Activated effector memory CD4-positive, alpha-beta T cell treated with Interleukin-2 at 50 U/mL for 16 hours (primary cell): ENCODE results near the gene TOPBP1.
"Not testable (repeated sequence)": the region's sequence is repeated elsewhere in the genome, so short reads cannot be mapped to it uniquely, and the experiment has no call there.

Source experiments
- DNase-seq: peaks from one replicate; pipeline ENCODE4 v3.0.0-alpha.2; 2020

The TOPBP1 gene

DNA sequence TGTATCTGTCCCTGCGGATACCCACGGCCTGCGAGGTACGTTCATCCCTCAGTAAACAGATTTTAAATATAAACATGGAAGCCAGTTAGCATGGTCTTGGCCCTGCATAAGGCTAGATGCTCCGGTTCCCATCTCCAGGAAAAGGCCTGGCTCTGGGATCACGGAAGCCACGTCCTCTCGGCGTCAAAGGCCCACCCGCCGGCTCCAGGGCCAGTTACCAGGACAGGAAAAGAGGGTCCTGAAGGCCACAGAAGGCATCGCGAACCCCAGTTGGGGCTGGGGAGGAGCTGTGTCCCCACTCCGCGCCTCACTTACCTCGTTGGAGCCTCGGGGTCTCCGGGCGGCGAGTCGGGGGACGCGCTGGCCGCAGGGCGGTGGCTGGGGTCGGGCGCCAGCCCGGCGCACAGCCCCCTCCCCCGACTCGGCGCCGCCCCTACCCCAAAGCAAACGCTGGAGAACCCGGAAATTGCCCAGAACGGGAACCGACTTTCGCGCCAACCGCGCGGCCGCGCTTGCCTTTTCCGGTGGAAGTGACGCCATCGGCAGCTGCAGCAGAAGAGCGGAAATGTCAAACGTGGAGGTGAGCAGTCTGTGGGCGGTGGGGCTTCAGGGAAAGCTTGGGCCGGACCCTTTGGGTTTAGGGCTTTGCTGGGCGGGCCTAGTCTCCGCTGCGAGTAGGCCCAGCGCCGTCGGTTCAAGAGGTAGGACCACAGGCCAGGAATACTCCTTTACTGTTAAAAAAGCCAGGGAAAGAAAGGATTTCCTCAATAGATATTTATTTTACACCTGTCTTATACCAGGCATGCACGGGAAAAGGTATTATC, at the start of gene TOPBP1:
TSS of gene TOPBP1 (minus strand) at position 488 of the 824 bp plus-strand sequence. CDS start 814 bp downstream, outside the sequence.
- DNase-seq = peak; percentile 78

DNA sequence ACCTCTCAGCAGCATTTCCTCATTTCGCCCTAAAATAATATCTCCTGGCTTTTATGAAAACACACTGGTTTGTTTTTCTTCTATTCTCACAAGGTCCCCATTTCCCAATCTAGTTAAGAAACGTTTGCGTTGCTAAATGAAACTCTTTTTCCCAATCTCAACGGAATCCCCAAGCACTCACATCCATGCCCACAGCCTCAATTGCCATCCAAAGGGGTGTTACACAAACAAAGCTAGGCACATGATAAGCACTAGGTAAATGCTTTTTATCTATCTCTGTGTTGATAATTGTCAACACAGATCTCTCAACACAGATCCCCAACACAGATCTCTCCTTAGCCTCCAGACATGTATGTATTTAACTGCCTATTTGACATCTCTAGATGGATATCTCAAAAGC, 49.3 kb upstream of the TOPBP1 start:
- no peak for DNase-seq

DNA sequence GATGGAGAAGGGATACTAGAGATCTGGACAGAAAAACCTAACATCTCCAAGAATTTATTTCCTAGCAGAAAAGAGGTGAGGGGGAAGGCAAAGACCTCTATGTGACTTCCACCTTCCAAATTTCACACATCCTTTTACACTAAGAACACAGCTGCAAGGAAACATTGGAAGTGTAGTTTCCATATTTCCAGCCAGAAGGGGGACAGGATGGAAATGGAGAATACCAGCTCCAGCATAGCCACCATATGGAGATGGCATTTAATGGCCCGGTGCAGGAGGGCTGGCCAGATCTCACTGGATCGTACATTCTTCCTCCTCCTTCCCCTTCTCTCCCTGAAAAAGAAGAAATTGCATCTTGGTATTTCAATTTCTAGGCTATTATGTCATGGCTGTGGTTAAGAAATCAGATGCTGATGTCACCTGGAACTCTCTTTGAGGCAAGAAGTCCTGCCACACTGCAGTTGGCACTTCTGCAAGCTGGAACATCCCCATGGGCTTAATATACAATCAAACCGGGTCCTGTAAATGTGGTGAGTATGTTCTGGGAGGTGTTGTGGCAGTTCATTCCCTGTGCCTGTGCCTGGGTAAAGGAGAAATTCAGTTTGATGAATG, 47.5 kb upstream of the TOPBP1 start:
- DNase-seq = no peak

DNA sequence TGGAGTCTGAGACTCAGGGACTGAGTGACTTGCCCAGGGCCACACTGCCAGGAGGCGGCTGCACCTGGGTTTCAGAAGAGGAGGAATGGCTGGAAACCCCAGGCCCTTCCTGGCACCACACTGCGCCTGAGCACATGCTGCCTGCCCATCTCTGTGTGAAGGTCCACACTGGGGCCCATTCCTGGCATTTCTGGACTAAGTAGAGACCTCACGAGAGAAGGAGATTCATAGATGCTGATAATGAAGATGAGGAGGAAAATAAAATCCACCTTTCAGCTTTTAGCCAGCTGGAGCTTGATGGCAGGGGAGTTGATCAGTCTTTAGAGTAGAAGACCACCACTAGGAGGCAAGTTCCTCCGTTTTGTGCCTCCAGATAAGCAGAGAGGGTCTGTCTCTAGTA, 44.3 kb upstream of the TOPBP1 start:
- no peak for DNase-seq

DNA sequence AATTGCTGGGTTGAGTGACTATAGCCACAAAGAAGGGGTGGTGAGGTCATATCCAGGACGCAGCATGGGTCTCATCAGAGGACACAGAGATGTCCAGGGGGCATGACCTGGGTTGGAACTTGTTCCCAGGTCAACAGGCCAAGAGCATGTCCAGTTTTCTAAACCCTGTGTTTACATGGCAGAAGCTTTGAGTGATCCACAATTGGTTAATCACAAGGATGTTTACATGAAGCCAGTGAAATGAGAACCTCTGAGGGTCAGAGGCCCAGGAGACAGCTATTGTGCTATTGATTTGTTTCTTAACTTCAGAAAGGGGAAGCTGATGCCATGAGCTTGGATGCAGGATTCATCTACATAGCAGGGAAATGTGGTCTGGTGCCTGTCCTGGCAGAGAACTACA, 42.2 kb upstream of the TOPBP1 start:
- DNase-seq = no peak

DNA sequence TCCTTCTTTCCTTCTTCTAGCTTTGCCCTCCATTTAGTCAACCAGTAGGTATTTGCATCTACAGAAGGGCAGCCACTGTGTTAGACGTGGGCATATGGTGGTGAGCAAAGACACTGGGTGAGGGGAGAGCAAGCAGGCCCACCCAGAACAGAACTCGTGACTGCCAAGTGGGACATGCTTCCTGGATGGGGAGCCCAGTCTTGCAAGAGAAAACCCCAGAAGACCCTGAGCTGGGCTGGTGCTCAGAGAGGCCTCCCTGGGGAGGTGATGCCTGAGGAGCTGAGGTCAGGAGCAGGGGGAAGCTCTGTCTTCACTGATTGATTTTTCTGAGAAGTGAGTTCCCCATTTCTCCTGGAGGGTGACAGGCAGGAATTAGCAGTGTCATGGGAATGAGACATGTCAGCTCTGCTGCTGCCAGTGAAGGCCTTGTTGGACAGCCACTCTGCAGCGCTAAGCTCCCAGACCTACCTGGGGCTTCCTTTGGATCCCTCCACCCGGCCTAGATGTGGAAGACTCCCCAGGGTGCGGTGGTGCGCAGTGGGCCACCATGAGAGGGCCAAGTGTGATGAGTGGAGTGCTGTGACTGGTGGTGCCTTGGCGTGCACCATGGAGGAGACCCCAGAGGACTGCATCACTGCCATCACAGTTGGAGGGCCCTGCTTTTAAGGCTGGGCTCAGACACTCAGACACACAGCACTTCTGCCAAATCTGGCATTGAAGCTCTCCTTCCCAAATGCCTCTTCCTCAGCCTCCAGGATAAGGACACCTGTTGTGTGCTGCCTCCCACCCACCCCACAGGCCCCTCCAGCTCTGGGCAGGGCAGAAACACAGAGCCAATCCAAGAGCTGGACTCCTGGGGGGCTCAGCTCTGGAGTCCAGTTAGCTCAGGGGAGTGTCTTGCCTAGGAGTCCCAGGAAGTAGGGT, 40.0 kb upstream of the TOPBP1 start:
- no peak for DNase-seq

DNA sequence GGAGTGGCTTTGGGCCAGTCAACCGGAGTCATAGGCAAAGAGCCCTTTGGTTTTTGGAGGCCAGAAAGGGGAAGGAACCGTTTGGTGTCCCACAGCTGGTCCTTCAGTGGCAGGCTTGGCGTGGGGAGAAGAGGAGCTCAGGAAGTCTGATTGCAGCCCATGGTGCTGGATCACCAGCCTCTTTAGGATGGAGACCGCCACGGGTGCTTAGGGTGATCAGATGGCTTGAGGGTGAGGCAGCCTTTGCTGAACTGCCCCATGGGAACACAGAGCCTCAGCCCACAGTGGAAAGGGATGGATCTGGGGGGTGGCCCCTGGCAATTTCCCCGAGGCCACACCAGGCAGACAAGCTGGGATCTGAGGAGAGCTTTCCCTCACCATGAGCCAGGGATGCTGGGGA, 38.6 kb upstream of the TOPBP1 start:
- no peak for DNase-seq

DNA sequence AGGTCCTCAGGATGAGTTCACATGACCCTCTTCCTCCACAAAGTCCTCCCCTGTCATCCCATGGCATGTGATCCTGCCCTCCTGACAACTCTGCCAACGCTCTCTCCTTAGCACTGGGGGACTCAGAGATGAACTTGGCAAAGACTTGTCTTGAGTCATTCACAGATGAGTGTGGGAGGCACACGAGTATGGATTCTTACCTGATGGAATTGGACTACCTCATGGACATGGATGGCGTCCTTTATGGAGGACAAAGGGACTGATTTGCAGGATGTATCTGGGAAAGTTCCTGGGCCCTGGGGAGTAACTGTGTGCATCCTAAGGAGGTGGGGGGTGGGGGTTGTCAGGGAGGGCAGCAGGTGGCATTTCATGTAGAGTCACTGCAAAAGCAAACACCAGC, 38.2 kb upstream of the TOPBP1 start:
- no peak for DNase-seq

DNA sequence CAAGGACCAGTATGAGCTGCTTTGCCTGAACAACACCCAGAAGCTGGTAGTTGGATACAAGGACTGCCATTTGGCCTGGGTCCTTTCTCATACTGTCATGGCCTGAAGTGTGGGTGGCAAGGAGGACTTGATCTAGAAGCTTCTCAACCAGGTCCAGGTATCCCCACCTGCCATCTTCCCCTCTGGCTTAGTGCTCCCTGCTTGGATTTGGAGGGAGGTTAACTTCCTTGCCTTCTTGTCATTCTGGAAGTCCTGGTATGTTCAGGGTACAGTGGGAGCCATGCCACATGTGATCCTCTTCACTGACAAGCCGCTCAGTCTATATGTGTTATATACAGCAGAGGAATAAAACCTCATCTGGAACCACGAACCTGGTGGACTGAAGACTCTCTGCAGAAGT, 37.7 kb upstream of the TOPBP1 start:
- DNase-seq = no peak

DNA sequence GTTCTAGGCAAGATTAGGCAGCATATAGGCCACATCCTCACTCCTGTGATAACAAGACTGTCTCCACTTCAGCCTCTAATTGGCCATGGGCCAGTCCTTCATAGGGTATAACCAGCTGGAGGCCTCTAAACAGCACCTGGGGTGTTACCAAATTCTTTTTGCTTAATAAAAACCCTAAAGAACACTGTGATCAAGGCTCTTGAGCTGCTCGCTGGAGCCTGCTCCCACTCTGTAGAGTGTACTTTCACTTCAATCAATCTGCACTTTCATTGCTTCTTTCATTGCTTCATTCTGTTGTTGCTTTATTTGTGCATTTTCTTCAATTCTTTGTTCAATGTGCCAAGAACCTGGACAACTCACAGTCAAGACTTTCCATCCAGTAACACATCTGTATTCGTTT, 36.2 kb upstream of the TOPBP1 start:
- no peak for DNase-seq

DNA sequence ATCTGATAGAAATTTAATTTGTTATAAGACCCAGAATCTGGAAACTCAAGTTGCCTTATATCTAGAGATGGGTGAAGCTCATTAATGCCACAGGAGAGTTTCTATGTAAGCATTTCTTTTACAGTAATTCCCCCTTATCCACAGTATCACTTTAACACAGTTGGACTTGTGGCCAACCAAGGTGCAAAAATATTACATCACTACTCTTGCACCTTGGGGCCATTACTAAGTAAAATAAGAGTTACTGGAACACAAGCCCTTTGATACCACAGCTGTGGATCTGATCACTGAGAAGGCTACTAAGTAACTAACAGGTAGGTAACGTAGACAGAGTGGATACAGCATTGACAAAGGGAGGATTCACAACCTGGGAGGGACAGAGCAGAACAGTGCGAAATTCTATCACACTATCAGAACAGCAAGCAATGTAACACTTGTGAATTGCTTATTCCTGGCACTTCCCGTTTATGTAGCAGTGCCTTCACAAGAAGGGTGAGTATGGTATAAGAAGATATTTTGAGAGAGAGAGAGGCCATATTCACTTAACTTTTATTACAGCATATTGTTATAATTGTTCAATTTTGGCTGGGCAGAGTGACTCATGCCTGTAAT, 33.9 kb upstream of the TOPBP1 start:
- DNase-seq = no peak

DNA sequence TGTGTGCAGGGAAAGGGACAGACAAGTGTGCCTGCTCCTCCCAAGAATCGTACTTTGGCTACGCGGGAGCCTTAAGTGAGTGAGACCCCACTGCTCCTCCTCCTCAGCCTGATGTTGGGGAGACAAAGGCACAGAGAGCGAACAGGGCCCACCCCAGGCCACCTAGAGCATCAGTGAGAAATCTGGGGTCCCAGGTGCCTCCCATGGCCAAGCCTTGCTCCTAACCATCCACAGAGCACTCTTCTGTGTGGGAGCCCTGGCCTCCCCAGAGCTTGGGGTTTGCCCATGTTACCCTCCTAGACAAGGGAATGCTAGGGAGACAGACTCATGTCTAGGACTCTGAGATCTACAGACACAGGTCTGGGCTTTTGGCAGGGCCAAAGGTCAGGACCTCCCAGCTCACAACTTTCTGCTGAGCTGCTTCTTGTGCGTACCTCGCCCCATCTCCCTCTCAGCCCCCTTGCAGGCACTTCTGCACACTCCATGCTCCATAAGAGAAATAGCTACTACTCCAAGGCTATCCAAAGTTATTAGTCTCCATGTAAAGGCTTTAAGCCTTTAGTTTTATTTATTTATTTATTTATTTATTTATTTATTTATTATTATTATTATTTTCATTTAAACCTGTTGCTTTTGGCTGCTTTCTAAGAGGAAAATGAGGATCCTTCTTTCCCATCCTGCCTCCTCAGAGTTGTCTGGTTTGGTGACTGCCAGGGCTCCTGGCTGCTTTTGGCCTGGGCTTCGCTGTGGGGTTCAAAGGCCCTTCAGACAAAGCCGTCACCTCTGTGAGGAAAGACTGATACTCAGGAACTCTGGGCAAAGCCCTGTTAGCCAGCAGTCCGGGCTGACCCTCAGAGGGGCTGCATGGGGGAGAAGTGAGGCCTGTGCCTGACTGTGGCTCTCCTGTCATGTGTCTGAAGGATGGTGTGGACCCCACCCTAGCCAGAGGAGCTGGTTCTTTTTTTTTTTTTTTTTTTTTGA, 32.8 kb upstream of the TOPBP1 start:
- DNase-seq = no peak

DNA sequence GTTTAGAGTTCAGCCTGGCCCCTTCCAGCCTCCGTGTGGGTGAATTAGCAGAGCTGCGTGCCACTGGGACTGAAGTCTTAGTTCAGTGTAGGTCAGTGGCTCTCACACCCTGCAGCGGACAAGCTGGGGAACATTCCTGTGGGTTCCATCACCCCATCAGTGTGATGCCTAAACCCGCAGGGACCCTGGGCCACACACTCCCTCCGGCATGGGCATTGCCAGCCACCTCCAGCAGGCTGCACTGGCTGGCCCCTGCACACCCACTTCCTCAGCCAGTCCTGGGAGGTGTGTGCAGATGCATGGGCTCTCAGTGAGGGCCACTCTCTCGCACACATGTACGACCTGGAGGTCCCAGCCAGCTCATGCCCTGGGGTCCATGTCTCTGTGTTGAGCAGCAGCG, 32.1 kb upstream of the TOPBP1 start:
- no peak for DNase-seq

DNA sequence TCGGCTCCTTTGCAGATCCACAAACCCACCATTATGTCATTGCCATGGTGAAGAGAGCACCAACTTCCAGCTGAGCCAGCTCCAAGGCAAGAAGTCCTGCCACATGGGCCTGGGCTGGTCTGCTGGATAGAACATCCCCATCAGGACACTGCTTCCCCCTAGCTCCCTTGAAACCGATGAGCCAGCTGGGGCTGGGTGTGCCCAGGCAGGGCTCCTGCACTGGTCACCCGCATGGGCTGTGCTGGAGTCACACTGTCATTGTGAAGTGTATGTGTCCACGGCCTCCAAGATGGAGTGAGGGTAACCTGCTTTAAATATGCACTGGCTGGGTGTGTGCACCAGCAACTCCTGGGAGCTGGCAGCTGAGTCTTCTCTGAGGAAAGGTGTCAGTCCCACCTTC, 31.0 kb upstream of the TOPBP1 start:
- no peak for DNase-seq

DNA sequence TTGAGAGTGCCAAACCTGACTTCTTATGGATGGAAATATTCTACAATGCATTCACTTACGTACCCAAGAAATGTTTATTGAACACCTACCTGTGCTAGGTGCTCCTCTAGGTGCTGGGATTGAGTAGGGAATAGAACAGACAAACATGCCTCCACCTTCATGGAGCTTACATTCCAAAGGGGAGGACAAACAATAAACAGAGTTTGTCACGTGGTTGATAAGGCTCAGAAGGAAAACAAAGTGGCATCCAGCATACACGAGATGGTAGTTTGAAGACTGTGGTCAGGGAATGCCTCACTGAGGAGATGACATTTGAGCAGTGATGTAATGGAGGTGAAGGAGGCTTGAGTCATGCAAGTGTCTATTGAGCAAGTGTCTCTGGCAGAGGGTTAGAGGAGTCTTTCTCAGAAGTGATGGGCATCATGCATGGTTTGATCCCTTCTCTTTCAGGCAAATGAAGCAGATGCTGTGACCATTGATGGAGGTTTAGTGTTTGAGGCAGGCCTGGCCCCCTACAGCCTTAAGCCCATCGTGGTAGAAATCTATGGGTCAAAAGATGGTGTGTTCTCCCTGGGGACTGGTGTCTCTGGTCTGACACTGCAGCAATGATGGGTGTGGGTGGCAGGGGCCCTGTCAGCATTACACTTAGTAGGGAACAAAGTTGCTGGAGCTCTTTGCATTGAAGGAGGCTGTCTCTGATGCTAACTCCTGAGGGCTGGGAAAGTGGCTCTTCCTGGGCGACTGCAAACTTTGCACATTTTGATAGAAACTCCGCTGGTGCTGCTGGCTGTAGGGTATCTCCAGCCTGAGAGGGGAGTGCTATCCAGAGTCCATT, 29.7 kb upstream of the TOPBP1 start:
- no peak for DNase-seq

DNA sequence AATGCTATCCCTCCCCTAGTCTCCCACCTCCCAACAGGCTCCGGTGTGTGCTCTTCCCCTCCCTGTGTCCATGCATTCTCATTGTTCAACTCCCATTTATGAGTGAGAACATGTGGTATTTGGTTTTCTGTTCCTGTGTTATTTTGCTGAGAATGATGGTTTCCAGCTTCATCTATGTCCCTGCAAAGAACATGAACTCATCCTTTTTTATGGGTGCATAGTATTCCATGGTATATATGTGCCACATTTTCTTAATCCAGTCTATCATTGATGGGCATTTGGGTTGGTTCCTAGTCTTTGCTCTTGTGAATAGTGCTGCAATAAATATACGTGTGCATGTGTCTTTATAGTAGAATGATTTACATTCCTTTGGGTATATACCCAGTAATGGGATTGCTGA, 16.3 kb upstream of the TOPBP1 start:
- DNase-seq = not testable (repeated sequence)

DNA sequence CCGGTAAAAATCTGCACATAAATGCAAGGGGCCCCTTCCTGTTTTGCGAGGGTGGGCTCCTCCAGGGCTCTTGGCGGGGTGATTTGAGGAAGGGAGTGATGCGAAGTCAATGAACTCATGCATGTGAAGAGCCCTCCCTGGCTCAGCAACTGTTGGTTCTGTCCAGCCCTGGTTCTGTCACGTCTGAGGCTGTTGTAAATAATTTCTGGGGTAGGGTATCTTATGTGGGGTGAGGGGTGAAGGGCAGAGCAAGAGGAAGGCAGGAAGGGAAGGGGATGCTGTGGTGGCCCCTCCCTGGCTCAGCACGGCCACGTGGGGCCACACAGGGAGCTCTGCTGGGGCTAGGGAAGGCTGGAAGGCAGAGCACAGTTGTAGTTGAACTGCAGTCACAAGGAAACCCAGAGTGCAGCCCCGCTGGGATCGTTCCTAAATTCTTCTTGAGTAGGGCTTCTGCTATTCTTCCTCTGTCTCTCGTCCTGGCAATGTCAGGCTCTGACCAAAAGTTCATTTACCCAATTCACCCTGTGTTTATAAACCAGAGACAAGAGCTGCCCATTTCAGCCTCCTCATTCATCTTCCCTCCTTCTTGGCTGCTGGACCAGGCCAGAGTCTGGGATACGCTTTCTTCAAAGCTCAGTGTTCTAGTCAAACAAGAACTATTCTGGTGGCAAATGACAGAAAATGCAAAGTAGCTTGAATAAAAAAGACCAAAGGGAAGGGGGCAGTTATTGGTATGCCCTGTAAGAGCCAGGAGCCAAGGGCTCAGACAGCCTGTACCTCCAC, 14.8 kb upstream of the TOPBP1 start:
- DNase-seq = no peak

DNA sequence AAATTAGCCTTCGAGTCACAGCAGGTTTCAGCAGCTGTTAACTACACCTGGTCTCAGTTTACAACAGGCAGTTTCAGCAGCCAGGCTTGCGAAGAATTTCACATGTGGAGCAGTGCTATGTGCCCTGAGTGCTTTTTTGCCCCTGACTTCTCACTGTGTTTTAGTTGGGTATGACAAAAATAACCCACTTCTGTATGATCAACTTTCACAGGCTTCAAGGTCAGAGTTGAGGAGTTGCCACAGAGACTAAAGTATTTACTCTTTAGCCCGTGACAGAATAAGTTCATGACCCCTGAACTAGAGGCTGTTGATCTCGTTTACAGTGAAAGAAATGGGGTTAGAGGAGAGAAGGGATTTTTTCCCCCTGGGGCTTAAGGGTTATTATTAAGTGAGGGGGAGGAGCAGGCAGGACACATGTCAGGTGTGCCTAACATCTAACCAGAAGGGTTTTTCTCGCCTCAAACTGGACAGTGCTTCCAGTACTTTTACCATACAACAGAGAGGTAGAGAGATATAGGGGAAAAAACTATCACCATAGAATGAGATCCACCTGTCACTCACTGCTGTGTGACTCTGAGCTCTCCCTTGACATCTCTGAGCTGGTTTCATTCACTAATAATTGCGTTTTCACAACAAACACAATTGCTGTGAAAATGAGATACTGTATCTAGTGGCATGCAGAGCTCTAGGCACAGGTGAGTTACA, 14.0 kb upstream of the TOPBP1 start:
- DNase-seq = no peak

DNA sequence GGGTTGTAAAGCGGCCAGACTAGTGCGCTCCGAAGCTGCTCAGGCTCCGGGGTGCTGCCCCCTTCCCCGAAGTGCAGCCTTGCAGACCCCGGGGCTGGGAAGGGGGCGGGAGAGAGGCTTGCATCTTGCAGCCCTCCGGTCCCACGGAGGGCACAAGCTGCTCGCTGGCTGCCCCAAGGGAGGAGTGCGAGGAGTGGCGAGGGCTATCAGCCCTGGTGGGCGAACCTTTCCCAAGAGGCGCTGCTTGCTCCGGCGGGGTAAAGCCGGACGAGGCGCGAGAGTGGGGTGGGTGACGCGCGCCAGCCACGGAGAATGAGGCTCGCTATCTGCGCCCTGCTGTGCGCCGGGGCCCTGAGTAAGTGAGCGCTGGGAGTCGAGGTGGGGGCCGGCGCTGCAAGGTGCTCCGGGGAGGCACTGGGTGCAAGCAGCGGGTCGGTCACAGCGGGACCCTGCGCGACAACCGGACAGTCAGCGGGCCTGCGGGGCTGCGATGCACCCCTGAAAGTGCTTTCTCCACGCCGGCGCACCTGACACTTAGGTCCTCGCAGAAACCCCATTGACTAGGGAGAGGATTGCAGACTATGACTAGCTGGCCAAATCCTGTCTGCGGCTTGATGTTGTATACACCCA, 12.7 kb upstream of the TOPBP1 start:
- DNase-seq = no peak
